HG03378 (cell line): ENCODE data around the gene ITSN1.

ENCODE experiments used
- ATAC-seq: cut with Tn5 transposase; IDR thresholded peaks from one replicate; pipeline ENCODE4 v1.9.1; 2021; ENCODE audit warnings: mild to moderate bottlenecking, moderate library complexity; ENCODE audit not compliant: unreplicated experiment

ITSN1 gene

GRCh38 chr21:33829844-33830243 lies 187.5 kb downstream of the ITSN1 start:
- ATAC-seq, result no peak

- no peak for ATAC-seq
These were observed 189.8 kb downstream of the ITSN1 start for GRCh38 chr21:33831962-33832659.

GRCh38 chr21:33834801-33835500 lies 192.7 kb downstream of the ITSN1 start:
- ATAC-seq, result no peak

- no peak for ATAC-seq
These were observed 193.6 kb downstream of the ITSN1 start for GRCh38 chr21:33835920-33836319.

GRCh38 chr21:33836408-33836807 lies 194.1 kb downstream of the ITSN1 start:
- ATAC-seq, result no peak

GRCh38 chr21:33839167-33839716 lies 196.9 kb downstream of the ITSN1 start:
- ATAC-seq, result no peak

GRCh38 chr21:33839806-33840205 lies 197.5 kb downstream of the ITSN1 start:
- ATAC-seq, result no peak

- ATAC-seq, result no peak
These were observed 198.5 kb downstream of the ITSN1 start for GRCh38 chr21:33840771-33841170.

GRCh38 chr21:33841561-33841960 lies 199.3 kb downstream of the ITSN1 start:
- ATAC-seq, result no peak

- ATAC-seq, result no peak
These were observed 200.9 kb downstream of the ITSN1 start for GRCh38 chr21:33843216-33843615.

- ATAC-seq, result no peak
These were observed 202.0 kb downstream of the ITSN1 start for GRCh38 chr21:33844104-33844889.

- ATAC-seq, result no peak
These were observed 202.5 kb downstream of the ITSN1 start for GRCh38 chr21:33844890-33845205.

GRCh38 chr21:33846141-33846540 lies 203.8 kb downstream of the ITSN1 start:
- no peak for ATAC-seq

- ATAC-seq, result no peak
These were observed 205.4 kb downstream of the ITSN1 start for GRCh38 chr21:33847588-33848248.

- ATAC-seq, result no peak
These were observed 206.1 kb downstream of the ITSN1 start for GRCh38 chr21:33848249-33848953.

GRCh38 chr21:33849834-33850233 lies 207.5 kb downstream of the ITSN1 start:
- ATAC-seq, result no peak

GRCh38 chr21:33850401-33850800 lies 208.1 kb downstream of the ITSN1 start:
- ATAC-seq, result no peak

GRCh38 chr21:33850985-33851384 lies 208.7 kb downstream of the ITSN1 start:
- no peak for ATAC-seq

GRCh38 chr21:33852485-33852884 lies 210.2 kb downstream of the ITSN1 start:
- no peak for ATAC-seq

GRCh38 chr21:33854604-33855003 lies 212.3 kb downstream of the ITSN1 start:
- ATAC-seq, result no peak
